NB4 (cell line): ENCODE measurements around the gene MACROD2.

ENCODE experiments used
- DNase-seq: peaks from one replicate; pipeline ENCODE4 v3.0.0; 2010; ENCODE audit warnings: low read depth
- H3K4me3 ChIP-seq: one replicate; pipeline ENCODE4 v1.5.1; 2011; ENCODE audit warnings: mild to moderate bottlenecking, low read depth, low read length, moderate library complexity
- MYC ChIP-seq: IDR thresholded peaks from 2 replicates; pipeline ENCODE4 v1.6.1; 2011; ENCODE audit warnings: low read depth, low read length
- POLR2A ChIP-seq: IDR thresholded peaks from 2 replicates; pipeline ENCODE4 v1.6.1; 2011; ENCODE audit warnings: mild to moderate bottlenecking; ENCODE audit not compliant: insufficient read length; ENCODE audit errors: extremely low read depth
- TF ChIP-seq, protein P1 (sequence below): IDR thresholded peaks from one replicate; pipeline ENCODE4 v1.5.1; 2012; ENCODE audit warnings: low read depth, low read length
- TF ChIP-seq, protein P2 (sequence below): IDR thresholded peaks from 2 replicates; pipeline ENCODE4 v1.6.1; 2011; ENCODE audit warnings: low read depth, low read length

MACROD2 gene

GRCh38 chr20:15784020-15784419 is 1788.7 kb downstream of the MACROD2 start:
- no peak for DNase-seq
- no peak for TF ChIP-seq MYC
- TF ChIP-seq, protein P1, sequence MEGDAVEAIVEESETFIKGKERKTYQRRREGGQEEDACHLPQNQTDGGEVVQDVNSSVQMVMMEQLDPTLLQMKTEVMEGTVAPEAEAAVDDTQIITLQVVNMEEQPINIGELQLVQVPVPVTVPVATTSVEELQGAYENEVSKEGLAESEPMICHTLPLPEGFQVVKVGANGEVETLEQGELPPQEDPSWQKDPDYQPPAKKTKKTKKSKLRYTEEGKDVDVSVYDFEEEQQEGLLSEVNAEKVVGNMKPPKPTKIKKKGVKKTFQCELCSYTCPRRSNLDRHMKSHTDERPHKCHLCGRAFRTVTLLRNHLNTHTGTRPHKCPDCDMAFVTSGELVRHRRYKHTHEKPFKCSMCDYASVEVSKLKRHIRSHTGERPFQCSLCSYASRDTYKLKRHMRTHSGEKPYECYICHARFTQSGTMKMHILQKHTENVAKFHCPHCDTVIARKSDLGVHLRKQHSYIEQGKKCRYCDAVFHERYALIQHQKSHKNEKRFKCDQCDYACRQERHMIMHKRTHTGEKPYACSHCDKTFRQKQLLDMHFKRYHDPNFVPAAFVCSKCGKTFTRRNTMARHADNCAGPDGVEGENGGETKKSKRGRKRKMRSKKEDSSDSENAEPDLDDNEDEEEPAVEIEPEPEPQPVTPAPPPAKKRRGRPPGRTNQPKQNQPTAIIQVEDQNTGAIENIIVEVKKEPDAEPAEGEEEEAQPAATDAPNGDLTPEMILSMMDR = no peak

DNA sequence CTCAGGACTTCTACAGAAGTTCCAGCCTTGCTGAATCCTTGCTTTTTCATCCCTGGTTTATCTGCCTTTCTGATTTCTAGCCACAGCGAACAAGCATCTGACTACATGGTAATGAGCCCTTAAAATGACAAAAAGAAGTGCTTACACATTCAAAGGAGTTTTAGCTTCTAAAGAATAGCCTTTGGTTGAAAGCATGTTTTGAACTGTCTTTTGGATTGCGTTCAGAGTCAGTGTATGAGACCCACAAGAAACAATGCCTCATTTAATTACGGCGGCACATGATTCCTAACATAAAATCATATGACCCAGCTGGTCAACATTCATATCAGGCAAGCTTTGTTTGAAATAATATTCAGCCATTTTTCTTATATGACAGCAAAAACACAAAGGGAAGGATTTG is 1793.8 kb downstream of the MACROD2 start:
- H3K4me3 ChIP-seq = no peak overlapping the region
- TF ChIP-seq POLR2A (no peak), MYC (no peak)
- TF ChIP-seq, protein P2, sequence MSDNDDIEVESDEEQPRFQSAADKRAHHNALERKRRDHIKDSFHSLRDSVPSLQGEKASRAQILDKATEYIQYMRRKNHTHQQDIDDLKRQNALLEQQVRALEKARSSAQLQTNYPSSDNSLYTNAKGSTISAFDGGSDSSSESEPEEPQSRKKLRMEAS = no peak
- TF ChIP-seq, protein P1 = no peak
- no peak for DNase-seq

More at GRCh38 chr20:15784020-15784419, 1788.7 kb downstream of the MACROD2 start:
- H3K4me3 ChIP-seq = no peak overlapping the region

GRCh38 chr20:15792855-15793254 is 1797.5 kb downstream of the MACROD2 start:
- DNase-seq = no peak
- TF ChIP-seq, protein P2 = no peak
- no peak for TF ChIP-seq MYC
- TF ChIP-seq, protein P1 = no peak
- no peak for TF ChIP-seq POLR2A
- H3K4me3 ChIP-seq = no peak overlapping the region

DNA sequence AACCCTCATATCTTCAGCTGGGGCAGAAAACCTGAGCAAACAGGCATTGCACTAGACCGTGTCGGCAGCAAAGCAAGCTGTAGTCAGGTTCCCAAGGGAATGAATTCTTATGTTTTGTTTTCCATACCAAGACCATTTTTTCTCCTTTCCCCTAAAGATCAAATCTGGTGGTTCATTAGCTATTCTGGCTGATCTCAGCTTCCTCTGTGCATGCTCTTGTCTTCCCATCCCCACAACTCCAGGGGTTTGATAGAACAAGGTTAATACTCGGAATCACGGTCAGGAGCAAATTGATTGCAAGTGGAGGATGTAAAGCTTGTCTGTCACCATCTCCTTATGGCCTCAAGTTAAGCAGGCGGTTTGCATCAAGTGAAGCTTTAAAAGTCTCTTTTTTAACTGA is 1799.1 kb downstream of the MACROD2 start:
- no peak for DNase-seq
- no peak overlapping the region for H3K4me3 ChIP-seq
- TF ChIP-seq, protein P2 = no peak

GRCh38 chr20:15795305-15796019 is 1800.1 kb downstream of the MACROD2 start:
- H3K4me3 ChIP-seq = no peak overlapping the region
- TF ChIP-seq POLR2A = no peak
- TF ChIP-seq, protein P1 = no peak
- no peak for DNase-seq

- DNase-seq = peak; percentile 34
- TF ChIP-seq, protein P2 = no peak
- TF ChIP-seq POLR2A (no peak), MYC (no peak)
- TF ChIP-seq, protein P1 = no peak
- no peak overlapping the region for H3K4me3 ChIP-seq
These were observed 1804.6 kb downstream of the MACROD2 start for GRCh38 chr20:15799871-15800270.
